GOT3 (cell line): ENCODE results near the gene RXFP4.

Experiments used
- DNase-seq: peaks from one replicate; lab custom pipeline; 2025; ENCODE audit warnings: mixed read lengths; lab: John Stamatoyannopoulos, UW

The RXFP4 gene

GRCh38 chr1:155961937-155962336 lies 20.5 kb downstream of the RXFP4 start:
- DNase-seq, result peak; percentile 44

- no peak for DNase-seq
Measured at GRCh38 chr1:155962599-155963211, 21.3 kb downstream of the RXFP4 start.

DNA sequence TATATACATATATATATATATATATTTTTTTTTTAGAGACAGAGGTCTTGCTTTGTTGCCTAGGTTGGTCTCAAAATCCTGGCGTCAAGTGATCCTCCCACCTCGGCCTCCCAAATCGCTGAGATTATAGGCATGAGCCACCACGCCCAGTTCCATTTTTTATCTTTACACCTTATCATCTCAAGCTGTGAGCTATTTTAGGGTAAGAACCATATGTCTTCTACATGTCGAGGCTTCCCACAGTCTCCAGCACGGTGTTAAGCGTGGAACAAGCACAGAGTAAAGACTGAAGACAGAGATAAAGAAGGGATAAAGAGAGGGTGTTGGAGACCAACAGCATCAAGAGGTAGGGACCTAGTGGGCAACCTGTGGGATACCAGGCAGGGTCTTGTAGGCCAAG lies 22.8 kb downstream of the RXFP4 start:
- DNase-seq, result no peak

DNA sequence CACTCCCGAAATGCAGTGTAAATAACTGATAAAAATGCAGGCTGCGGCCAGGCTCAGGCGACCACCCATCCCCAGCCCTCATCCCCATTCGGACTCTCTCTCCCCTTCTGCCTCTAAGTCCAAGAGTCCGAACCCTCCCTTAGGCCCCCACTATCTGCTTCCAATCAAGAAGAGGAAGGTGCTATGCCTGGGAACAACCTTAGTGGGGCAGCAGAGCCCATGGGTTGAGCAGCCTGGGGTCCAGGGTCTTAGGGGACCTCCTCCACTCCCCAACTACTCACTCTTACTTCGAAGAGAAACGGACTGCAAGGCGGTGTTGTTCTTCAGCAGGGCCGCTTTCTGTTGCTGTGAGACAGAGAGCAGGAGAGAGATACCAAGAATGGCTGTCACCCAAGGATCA lies 24.7 kb downstream of the RXFP4 start:
- DNase-seq, result no peak

DNA sequence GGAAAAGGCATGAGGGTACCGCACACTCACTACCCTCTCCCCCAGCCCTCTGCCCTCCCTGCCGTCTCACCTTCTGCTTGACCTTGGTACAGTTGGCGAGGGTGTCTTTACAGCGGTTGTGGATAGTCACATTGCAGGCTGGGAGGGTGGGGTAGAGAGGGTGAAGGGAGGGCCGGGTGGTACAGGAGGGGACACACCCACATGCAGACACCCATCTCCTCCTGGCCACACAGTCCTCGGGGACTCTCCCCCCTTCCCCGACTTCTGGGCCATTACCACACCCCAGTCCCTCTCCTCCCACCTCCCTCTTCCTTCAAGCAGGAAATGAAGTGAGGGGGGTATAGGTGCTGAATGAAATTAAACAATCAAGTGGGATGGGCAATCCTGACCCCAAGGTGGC lies 25.3 kb downstream of the RXFP4 start:
- no peak for DNase-seq

GRCh38 chr1:155967341-155968050 lies 26.1 kb downstream of the RXFP4 start:
- no peak for DNase-seq

GRCh38 chr1:155968051-155968400 lies 26.6 kb downstream of the RXFP4 start:
- no peak for DNase-seq

DNA sequence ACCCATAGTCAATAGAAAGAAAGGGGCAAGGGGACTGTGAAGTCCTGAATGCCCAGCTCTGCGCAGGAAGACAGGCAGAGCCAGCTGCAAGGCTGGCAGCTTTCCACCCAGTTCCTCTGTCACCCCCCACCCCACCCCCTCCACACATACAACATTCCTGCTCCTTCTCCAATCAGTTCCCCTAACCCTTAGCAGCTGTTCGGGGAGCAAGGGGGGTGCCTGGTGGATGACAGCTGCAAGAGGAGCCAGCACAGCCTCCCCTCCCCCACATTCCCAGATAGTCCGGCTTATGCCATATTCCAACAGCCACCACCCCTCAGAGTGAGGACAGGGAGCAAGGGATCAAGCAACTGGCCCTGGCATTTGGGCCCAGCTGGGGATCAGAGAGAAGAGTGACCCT lies 27.2 kb downstream of the RXFP4 start:
- DNase-seq, result no peak

DNA sequence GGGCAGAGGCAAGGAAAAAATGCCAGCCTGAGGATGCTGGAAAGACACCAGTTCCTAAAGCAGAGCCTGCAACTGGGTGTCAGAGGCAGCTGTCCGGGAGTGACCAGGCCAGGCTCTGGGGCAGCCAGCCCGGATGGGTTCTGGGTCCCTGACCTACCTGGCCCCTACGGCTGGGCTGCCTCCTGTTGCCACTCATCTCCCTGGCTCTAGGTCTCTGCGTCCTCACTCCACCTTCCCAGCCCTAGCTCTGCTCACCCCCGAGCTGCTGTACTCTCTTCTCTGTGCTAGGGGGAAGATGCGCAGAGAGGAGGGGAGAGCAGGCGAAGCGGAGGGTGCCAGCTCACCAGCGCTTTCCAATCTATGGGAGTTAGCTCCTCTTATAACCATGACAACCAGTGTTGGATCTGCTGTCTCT lies 27.9 kb downstream of the RXFP4 start:
- DNase-seq, result no peak

- DNase-seq, result no peak
Measured at GRCh38 chr1:155970531-155971167, 29.2 kb downstream of the RXFP4 start.

- DNase-seq, result no peak
Measured at GRCh38 chr1:155971910-155972809, 30.7 kb downstream of the RXFP4 start.

DNA sequence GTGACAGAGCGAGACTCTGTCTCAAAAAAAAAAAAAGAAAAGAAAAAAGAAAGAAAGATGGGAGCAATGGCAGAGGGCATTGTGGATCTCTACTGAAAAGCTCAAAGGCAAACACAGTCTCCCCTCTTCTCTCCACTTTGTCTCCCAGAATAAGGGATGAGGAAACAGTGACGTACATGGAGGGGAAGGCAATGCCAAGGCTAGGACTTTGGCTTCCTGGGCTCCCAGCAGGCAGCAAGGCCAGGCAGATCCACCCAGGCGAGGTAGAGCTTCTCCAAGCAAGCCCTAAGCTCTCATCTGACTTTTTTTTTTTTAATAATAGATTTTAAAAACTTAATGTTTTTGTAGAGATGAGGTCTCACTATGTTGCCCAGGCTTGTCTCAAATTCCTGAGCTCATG lies 32.3 kb downstream of the RXFP4 start:
- DNase-seq, result no peak

GRCh38 chr1:155974208-155975115 lies 33.0 kb downstream of the RXFP4 start:
- no peak for DNase-seq

DNA sequence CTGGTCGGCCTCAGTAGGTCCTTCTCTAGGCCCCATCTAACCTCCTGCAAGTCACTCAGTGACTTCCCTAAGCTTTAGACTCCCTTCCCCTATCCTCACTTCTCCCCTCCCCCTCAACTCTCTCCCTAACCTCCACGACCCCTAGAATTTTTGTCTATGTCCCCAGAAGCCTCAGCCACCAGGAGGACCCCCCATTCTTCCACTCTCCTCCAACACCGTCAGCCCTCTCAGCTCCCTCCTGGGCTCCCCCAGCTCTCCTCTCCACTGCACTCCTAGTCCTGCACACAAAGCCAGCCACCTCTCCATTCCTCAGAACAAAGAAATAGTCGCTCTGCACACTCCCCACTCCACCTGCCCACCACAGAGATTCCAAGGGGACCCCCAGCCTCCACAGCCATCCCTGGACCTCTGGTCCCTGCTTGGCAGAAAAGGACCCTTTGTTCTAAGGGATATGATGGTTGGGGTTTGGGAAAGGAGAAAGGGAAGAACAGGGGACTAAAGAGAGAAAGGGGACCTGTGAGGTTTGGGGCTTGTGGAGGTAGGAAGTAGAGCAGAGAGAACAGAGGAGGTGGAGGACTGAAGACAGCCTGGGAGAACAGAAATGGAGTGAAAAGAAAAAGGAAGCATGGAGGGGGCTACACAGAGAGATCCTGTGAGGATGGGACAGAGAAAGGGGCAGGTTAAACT lies 34.1 kb downstream of the RXFP4 start:
- DNase-seq, result no peak

DNA sequence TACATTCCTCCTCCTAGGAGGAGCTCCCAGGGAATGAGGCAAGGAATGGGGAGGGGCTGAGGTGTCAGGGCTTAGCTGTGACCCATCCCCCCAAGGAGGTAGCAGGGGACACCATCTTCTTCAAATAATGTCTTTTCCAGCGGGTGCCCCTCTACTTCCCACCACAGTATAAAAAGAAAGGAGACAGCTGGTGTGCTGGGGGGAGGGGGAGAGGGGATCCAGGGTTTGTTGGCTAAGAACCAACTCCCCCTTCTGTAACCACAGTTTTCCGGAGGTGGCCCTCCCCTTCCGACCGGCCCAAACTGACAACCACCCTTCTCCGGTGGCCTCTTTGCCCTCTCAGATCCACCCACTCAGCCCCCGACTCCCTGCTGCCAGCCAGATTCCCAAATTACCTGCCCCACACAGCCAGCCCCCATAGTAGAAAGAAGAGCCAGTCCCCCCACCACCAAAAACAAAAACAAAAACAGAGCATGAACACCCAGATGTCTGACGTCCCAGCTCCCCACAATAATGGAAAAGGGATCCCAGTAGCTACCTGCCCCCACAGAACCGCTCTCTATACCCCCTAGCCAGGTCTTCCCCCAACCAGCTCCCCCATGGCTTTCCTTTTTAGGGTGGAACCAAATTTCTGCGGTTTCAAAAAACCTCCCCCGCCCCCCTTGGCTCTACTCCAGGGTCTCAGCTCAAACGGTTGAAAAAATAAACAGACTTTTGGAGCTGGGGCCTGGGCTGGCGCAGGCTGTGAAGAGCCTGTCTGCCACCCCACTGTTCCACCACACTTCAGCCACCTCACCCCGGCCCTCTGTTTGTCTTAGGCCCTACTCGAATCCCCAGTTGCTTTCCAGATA lies 34.8 kb downstream of the RXFP4 start:
- no peak for DNase-seq

DNA sequence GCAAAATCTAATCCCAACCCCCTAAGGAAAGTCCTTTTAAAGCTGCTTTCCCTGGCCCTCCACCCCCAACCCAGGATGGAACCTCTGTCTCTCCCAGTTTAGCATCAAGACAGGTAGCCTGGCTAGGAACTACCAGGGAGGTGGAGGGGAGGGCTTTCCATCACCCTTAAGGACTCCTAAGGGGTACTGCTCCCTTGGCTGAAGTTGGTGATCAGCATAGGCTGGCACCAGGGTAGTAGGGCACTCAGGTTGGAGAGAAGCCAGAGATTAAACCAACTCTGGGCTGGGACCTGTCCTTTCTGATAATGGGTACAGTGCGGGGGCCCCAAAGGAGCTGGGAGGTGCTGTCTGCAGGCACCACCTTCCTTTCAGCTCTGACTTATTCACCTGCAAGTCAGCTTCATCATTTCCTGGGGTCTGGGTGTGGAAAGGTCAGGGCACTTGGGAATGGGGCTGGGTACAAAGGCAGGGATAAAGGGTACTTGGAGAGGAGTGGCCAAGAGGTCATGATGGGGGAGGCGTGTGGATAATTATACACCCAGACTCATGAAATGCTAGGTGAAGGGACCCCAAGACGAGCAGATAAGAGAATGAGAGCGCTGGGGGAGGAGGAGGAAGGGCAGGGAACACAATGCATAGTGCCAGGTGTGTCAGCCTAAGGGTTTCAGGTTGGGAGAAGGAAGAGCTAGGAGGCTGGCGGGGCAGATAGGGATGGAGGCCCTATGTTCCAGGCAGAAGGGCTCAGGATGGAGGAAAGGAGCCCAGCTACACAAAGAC lies 35.7 kb downstream of the RXFP4 start:
- no peak for DNase-seq

GRCh38 chr1:155977690-155978324 lies 36.4 kb downstream of the RXFP4 start:
- DNase-seq, result no peak

DNA sequence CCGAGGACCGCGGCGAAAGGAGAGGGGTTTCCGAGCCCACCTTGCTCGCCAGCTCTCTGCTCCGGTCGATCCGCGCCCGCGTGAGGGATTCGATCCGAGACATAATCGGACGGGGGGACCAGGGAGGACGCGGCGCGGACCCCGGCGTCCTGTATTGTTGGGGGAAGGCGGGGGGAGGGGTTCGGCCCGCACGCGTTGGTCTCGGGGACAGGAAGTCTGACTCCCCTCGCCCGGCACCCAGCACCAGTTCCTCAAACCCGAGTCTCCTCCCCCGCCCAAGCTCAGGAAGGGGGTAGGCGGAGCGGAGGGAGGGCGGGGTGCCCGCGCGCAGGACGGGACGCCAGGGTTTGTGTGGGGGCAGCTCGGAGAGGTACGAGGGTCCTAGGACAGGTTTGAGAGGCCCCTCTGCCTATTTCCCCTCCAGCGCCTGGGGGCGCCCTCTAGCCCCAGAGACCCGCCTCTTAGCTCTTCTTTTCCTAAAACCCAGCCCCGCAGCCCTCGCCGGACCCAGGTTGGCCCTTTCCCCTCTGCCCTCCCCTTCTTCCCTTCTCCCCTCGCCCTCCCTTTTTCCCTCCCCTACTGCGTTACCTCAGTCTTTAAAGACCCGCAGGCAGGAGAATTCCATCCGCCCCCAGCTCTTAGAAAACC lies 37.0 kb downstream of the RXFP4 start, which contains the start of gene ARHGEF2:
ARHGEF2 (minus strand) TSS at position 223 of the 648 bp plus-strand sequence; CDS start at position 103, 120 bp downstream.
- no peak for DNase-seq
